GM23338 (cell line): Measurements from ENCODE around the gene DRC7.

Experiments used
- CREB1 ChIP-seq: fragments of 250-450 bp; sonication (Bioruptor Pico); IDR thresholded peaks from 2 replicates; pipeline ENCODE4 v1.5.0; 2020; ENCODE audit warnings: low read depth, mild to moderate bottlenecking, moderate library complexity
- CTCF ChIP-seq, 2 experiments: fragments of 200-600 bp in 1 of 2; sonication (generic) in 1 of 2; conservative IDR thresholded peaks; 2 replicates each; pipeline versions ENCODE4 v1.5.1 to v1.6.1; 2016 to 2017; ENCODE audit warnings: antibody characterized with exemption in 2 of 2, low read depth in 2 of 2, mild to moderate bottlenecking in 2 of 2, moderate library complexity in 1 of 2
- EZH2 ChIP-seq: fragments of 200-600 bp; sonication (generic); IDR thresholded peaks from one replicate; pipeline ENCODE4 v1.8.0; 2017; ENCODE audit warnings: antibody characterized with exemption, mild to moderate bottlenecking, low read depth; ENCODE audit not compliant: unreplicated experiment
- EZH2phosphoT487 ChIP-seq: fragments of 200-600 bp; sonication (generic); IDR thresholded peaks from one replicate; pipeline ENCODE4 v1.8.1; 2018; ENCODE audit warnings: antibody characterized with exemption; ENCODE audit not compliant: unreplicated experiment
- JUNB ChIP-seq: IDR thresholded peaks from one replicate; pipeline ENCODE4 v1.6.1; 2016; ENCODE audit warnings: antibody characterized with exemption; ENCODE audit not compliant: unreplicated experiment
- NANOG ChIP-seq: IDR thresholded peaks from 2 replicates; pipeline ENCODE4 v1.6.1; 2016; ENCODE audit warnings: antibody characterized with exemption, borderline replicate concordance
- POLR2AphosphoS5 ChIP-seq: IDR thresholded peaks from 2 replicates; pipeline ENCODE4 v1.6.1; 2016; ENCODE audit warnings: antibody characterized with exemption, low read depth
- STAT1 ChIP-seq: IDR thresholded peaks from one replicate; pipeline ENCODE4 v1.6.1; 2016; ENCODE audit warnings: antibody characterized with exemption; ENCODE audit not compliant: unreplicated experiment
- ZNF114 ChIP-seq: fragments of 250-450 bp; sonication (Bioruptor Pico); IDR thresholded peaks from 2 replicates; pipeline ENCODE4 v1.5.0; 2020; ENCODE audit warnings: mild to moderate bottlenecking, moderate library complexity
- ZNF331 ChIP-seq: fragments of 250-450 bp; sonication (Bioruptor Pico); IDR thresholded peaks from 2 replicates; pipeline ENCODE4 v1.5.0; 2020; ENCODE audit warnings: low read depth, mild to moderate bottlenecking, moderate library complexity
- TF ChIP-seq, protein P1 (sequence below): IDR thresholded peaks from one replicate; pipeline ENCODE4 v1.6.1; 2018; ENCODE audit warnings: antibody characterized with exemption; ENCODE audit not compliant: unreplicated experiment
- TF ChIP-seq, protein P2 (sequence below): IDR thresholded peaks from 2 replicates; pipeline ENCODE4 v1.6.1; 2016; ENCODE audit warnings: antibody characterized with exemption

DNA sequence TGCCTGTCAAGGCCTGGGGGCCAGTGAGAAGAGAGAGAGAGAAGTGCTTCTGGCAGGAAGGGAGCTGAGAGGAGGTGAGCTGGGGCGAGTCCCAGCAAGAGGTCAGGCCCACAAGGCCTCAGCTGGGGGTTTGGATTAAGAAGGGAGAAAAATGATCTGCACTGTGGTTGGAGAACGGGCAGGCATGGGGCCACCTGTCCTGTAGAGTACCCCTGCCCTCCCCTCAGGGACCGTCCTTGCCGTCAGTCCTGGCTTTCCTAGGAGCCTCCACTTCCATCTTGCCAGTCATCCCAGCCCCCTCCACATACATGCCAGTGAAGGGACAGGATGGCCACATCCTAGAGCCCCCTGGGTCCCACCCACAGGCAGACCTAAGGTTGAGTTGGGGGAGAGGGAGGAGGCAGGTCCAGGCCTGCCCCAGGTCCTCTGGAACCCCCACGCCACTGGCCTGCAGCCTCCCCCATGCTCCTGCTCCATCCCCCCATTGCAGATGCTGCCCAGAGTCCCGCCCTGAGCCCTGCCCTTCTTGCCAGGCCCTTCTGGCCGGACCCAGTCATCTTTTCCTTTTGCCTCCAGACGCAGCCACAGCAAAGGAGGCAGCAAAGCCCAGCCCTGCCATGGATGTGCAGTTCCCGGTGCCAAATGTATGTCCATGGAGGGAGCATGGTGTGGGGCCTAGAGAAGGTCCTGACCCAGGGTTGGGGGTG is 59.9 kb downstream of the DRC7 start:
- TF ChIP-seq POLR2AphosphoS5, result no peak
- TF ChIP-seq CTCF (conservative IDR thresholded peaks at IDR 0.05; ENCODE audit: low read depth in 2 of 2), result no peak
- no peak for TF ChIP-seq EZH2phosphoT487
- no peak for TF ChIP-seq NANOG
- TF ChIP-seq EZH2, result no peak
- no peak for TF ChIP-seq ZNF114 (CRISPR knock-in tag)
- TF ChIP-seq CREB1 (CRISPR knock-in tag), result no peak
- TF ChIP-seq, protein P1, sequence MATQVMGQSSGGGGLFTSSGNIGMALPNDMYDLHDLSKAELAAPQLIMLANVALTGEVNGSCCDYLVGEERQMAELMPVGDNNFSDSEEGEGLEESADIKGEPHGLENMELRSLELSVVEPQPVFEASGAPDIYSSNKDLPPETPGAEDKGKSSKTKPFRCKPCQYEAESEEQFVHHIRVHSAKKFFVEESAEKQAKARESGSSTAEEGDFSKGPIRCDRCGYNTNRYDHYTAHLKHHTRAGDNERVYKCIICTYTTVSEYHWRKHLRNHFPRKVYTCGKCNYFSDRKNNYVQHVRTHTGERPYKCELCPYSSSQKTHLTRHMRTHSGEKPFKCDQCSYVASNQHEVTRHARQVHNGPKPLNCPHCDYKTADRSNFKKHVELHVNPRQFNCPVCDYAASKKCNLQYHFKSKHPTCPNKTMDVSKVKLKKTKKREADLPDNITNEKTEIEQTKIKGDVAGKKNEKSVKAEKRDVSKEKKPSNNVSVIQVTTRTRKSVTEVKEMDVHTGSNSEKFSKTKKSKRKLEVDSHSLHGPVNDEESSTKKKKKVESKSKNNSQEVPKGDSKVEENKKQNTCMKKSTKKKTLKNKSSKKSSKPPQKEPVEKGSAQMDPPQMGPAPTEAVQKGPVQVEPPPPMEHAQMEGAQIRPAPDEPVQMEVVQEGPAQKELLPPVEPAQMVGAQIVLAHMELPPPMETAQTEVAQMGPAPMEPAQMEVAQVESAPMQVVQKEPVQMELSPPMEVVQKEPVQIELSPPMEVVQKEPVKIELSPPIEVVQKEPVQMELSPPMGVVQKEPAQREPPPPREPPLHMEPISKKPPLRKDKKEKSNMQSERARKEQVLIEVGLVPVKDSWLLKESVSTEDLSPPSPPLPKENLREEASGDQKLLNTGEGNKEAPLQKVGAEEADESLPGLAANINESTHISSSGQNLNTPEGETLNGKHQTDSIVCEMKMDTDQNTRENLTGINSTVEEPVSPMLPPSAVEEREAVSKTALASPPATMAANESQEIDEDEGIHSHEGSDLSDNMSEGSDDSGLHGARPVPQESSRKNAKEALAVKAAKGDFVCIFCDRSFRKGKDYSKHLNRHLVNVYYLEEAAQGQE, result no peak
- no peak for TF ChIP-seq JUNB
- TF ChIP-seq, protein P2, sequence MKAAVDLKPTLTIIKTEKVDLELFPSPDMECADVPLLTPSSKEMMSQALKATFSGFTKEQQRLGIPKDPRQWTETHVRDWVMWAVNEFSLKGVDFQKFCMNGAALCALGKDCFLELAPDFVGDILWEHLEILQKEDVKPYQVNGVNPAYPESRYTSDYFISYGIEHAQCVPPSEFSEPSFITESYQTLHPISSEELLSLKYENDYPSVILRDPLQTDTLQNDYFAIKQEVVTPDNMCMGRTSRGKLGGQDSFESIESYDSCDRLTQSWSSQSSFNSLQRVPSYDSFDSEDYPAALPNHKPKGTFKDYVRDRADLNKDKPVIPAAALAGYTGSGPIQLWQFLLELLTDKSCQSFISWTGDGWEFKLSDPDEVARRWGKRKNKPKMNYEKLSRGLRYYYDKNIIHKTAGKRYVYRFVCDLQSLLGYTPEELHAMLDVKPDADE, result no peak
- no peak for TF ChIP-seq ZNF331
- no peak for TF ChIP-seq STAT1
